K562 (cell line): ENCODE results near the gene USP49. TPM values are rescaled to one million over a fixed set of nuclear protein-coding genes. Genes with fewer than 3 reads are reported as not detected.

Experiments
- E4F1 ChIP-seq: fragments of 250-450 bp; sonication (Bioruptor Pico); IDR thresholded peaks from 2 replicates; pipeline ENCODE4 v1.5.0; 2021; ENCODE audit warnings: mild to moderate bottlenecking, borderline replicate concordance
- GTF2F1 ChIP-seq: IDR thresholded peaks from 2 replicates; pipeline ENCODE4 v1.6.1; 2011; ENCODE audit warnings: low read depth, low read length, improper control_type of control experiment
- JUND ChIP-seq, 2 experiments: IDR thresholded peaks; 2 replicates in 1 of 2; 3 replicates in 1 of 2; pipeline ENCODE4 v1.6.1; 2011; ENCODE audit warnings: borderline replicate concordance in 2 of 2, low read depth in 2 of 2, low read length in 2 of 2, improper control_type of control experiment in 1 of 2, missing biosample characterization in 1 of 2, missing genetic modification characterization in 1 of 2, missing genetic modification reagents in 1 of 2
- KAT2B ChIP-seq: IDR thresholded peaks from one replicate; pipeline ENCODE4 v1.6.1; 2012; ENCODE audit warnings: low read depth, mild to moderate bottlenecking, control low read depth, inconsistent platforms, low read length, moderate library complexity
- NFE2L1 ChIP-seq: fragments of 450-650 bp; IDR thresholded peaks from 2 replicates; pipeline ENCODE4 v1.6.1; 2016; ENCODE audit warnings: missing genetic modification characterization, low read depth, mild to moderate bottlenecking, missing compliant biosample characterization, moderate library complexity, borderline replicate concordance
- PRMT5 ChIP-seq: sonication (generic); formaldehyde crosslinking; IDR thresholded peaks from 2 replicates; pipeline ENCODE4 v1.5.0; 2020; ENCODE audit warnings: missing genetic modification reagents
- RAD51 ChIP-seq: fragments of 450-650 bp; IDR thresholded peaks from 2 replicates; pipeline ENCODE4 v1.7.1; 2016; ENCODE audit warnings: low read depth, mild to moderate bottlenecking, borderline replicate concordance
- TCFL5 ChIP-seq: fragments of 250-450 bp; sonication (Bioruptor Pico); conservative IDR thresholded peaks from 2 replicates; pipeline ENCODE4 v1.6.1; 2021; ENCODE audit warnings: mild to moderate bottlenecking, moderate library complexity, matching md5 sums
- ZBTB17 ChIP-seq: fragments of 450-650 bp; formaldehyde crosslinking; IDR thresholded peaks from 2 replicates; pipeline ENCODE4 v1.4.0; 2020; ENCODE audit warnings: mild to moderate bottlenecking
- ZNF76 ChIP-seq: fragments of 250-450 bp; sonication (Bioruptor Pico); IDR thresholded peaks from 2 replicates; pipeline ENCODE4 v1.4.0; 2020; ENCODE audit warnings: mild to moderate bottlenecking, moderate library complexity, borderline replicate concordance
- polyA plus RNA-seq, 8 experiments: library from polyadenylated mRNA; depleted of rRNA in 4 of 8; stranded (reverse) in 5 of 8; unstranded in 3 of 8; fragments of >200 nt; fragmentation: Nextera tagmentation in 2 of 8; fragmentation: Illumina TruSeq in 1 of 8; extraction: Ambion mirVana in 2 of 8; extraction: Trizol in 1 of 8; gene quantifications; 2 replicates each; pipeline versions ENCODE4 v1.2.1 to v1.2.3, GENCODE V29; 2011 to 2014; ENCODE audit warnings: inconsistent platforms in 1 of 8, missing spikeins in 1 of 8
- total RNA-seq, 7 experiments: library from RNA; depleted of rRNA in 6 of 7; stranded (reverse); fragments of >200 nt in 6 of 7; fragmentation: Illumina TruSeq in 2 of 7; extraction: Trizol in 2 of 7; gene quantifications; 2 replicates each; pipeline versions ENCODE4 v1.2.1 to v1.2.3, GENCODE V29; 2011 to 2021; ENCODE audit warnings: low replicate concordance in 1 of 7
- TF ChIP-seq, protein P1 (sequence below): fragments of 450-650 bp; formaldehyde crosslinking; IDR thresholded peaks from 2 replicates; pipeline ENCODE4 v1.4.0; 2022; ENCODE audit warnings: missing genetic modification characterization
- TF ChIP-seq, protein P2 (sequence below), 2 experiments: fragments of 450-650 bp in 1 of 2; IDR thresholded peaks; 2 replicates each; pipeline ENCODE4 v1.6.1; 2011 to 2017; ENCODE audit warnings: low read depth in 2 of 2, antibody characterized with exemption in 1 of 2, borderline replicate concordance in 1 of 2, low read length in 1 of 2, mild to moderate bottlenecking in 1 of 2, mixed read lengths in 1 of 2; ENCODE audit not compliant: control insufficient read depth in 1 of 2
- TF ChIP-seq, protein P3 (sequence below): IDR thresholded peaks from 2 replicates; pipeline ENCODE4 v1.6.1; 2012; ENCODE audit warnings: low read depth, low read length, improper control_type of control experiment, borderline replicate concordance
- TF ChIP-seq, protein P4 (sequence below): fragments of 450-650 bp; formaldehyde crosslinking; IDR thresholded peaks from 2 replicates; pipeline ENCODE4 v1.4.0; 2020; ENCODE audit warnings: mild to moderate bottlenecking, moderate library complexity

USP49 gene
- total and polyA plus RNA-seq, 9 of the 15 experiments (the other 6 are each of a cell fraction or from before 2014, with no cell fraction given) = 1.0 to 9.9 (median 6.5) TPM

- TF ChIP-seq, protein P1, sequence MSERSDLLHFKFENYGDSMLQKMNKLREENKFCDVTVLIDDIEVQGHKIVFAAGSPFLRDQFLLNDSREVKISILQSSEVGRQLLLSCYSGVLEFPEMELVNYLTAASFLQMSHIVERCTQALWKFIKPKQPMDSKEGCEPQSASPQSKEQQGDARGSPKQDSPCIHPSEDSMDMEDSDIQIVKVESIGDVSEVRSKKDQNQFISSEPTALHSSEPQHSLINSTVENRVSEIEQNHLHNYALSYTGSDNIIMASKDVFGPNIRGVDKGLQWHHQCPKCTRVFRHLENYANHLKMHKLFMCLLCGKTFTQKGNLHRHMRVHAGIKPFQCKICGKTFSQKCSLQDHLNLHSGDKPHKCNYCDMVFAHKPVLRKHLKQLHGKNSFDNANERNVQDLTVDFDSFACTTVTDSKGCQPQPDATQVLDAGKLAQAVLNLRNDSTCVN = no peak
- TF ChIP-seq, protein P2, sequence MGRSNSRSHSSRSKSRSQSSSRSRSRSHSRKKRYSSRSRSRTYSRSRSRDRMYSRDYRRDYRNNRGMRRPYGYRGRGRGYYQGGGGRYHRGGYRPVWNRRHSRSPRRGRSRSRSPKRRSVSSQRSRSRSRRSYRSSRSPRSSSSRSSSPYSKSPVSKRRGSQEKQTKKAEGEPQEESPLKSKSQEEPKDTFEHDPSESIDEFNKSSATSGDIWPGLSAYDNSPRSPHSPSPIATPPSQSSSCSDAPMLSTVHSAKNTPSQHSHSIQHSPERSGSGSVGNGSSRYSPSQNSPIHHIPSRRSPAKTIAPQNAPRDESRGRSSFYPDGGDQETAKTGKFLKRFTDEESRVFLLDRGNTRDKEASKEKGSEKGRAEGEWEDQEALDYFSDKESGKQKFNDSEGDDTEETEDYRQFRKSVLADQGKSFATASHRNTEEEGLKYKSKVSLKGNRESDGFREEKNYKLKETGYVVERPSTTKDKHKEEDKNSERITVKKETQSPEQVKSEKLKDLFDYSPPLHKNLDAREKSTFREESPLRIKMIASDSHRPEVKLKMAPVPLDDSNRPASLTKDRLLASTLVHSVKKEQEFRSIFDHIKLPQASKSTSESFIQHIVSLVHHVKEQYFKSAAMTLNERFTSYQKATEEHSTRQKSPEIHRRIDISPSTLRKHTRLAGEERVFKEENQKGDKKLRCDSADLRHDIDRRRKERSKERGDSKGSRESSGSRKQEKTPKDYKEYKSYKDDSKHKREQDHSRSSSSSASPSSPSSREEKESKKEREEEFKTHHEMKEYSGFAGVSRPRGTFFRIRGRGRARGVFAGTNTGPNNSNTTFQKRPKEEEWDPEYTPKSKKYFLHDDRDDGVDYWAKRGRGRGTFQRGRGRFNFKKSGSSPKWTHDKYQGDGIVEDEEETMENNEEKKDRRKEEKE (IDR thresholded peaks at IDR 0.05; ENCODE audit: borderline replicate concordance in 1 of 2, control insufficient read depth in 1 of 2, low read depth in 2 of 2, low read length in 1 of 2) = 0 out of 4 replicates have a peak, but pooled peaks of 1 of the 2 experiments have one; percentile 72
- no peak for TF ChIP-seq PRMT5
- TF ChIP-seq, protein P3, sequence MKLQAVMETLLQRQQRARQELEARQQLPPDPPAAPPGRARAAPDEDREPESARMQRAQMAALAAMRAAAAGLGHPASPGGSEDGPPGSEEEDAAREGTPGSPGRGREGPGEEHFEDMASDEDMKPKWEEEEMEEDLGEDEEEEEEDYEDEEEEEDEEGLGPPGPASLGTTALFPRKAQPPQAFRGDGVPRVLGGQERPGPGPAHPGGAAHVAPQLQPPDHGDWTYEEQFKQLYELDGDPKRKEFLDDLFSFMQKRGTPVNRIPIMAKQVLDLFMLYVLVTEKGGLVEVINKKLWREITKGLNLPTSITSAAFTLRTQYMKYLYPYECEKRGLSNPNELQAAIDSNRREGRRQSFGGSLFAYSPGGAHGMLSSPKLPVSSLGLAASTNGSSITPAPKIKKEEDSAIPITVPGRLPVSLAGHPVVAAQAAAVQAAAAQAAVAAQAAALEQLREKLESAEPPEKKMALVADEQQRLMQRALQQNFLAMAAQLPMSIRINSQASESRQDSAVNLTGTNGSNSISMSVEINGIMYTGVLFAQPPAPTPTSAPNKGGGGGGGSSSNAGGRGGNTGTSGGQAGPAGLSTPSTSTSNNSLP = peak; percentile 78; the same call in 1 of the 2 replicates
- TF ChIP-seq KAT2B = no peak
- no peak for TF ChIP-seq E4F1 (CRISPR knock-in tag)
- TF ChIP-seq ZBTB17 (CRISPR knock-in tag) = peak; percentile 65; the same call in 1 of the 2 replicates
- TF ChIP-seq ZNF76 (CRISPR knock-in tag) = no peak
- no peak for TF ChIP-seq NFE2L1 (tag)
- TF ChIP-seq, protein P4, sequence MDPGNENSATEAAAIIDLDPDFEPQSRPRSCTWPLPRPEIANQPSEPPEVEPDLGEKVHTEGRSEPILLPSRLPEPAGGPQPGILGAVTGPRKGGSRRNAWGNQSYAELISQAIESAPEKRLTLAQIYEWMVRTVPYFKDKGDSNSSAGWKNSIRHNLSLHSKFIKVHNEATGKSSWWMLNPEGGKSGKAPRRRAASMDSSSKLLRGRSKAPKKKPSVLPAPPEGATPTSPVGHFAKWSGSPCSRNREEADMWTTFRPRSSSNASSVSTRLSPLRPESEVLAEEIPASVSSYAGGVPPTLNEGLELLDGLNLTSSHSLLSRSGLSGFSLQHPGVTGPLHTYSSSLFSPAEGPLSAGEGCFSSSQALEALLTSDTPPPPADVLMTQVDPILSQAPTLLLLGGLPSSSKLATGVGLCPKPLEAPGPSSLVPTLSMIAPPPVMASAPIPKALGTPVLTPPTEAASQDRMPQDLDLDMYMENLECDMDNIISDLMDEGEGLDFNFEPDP (CRISPR knock-in tag) = 0 out of 2 replicates have a peak, but pooled peaks have one; percentile 59
- TF ChIP-seq RAD51 = no peak
- no peak; the same call in 1 of the 2 replicates for TF ChIP-seq TCFL5 (CRISPR knock-in tag)
- peak; percentile 80 for TF ChIP-seq JUND (IDR thresholded peaks at IDR 0.05; ENCODE audit: borderline replicate concordance, low read depth, low read length)
- peak; percentile 66; the same call in 1 of the 3 replicates for TF ChIP-seq JUND (tag; IDR thresholded peaks at IDR 0.05; ENCODE audit: borderline replicate concordance, low read depth, low read length)
- TF ChIP-seq GTF2F1 = no peak
Observed at GRCh38 chr6:41936073-41936837, 41.1 kb upstream of the USP49 start (continued).
